Measurements from ENCODE around the gene GHR.

Gene GHR

DNA sequence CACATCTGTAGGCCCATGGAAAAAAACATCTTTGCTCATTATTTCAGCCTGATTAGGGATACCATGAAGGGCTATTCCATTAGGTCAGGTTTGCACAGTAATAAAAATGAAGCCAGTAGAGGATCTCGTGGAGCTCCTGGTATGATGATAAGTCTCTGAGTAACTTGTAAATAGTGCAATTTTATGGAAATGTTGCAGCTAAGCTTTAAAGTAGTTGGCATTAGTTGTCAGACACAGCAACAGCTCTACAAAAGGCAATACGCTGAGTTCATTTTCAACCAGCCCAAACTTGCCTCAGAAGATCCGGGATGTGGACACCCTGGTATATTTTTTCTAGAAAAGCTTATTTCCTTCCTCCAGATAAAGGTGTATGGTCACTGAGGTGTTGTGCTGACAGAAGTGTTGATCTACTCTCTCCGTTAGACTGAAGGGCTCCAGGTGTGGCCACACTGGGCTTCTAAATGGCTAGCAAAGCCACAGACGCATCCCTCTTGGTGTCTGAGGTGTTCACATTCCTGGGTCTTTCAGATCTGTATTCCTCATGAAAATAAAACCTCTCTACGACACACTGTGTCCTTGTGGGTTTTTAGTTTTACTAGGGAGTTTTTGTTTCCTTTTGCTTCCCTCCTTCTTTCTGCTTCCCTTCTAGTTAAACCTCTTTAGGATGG is 141.6 kb downstream of the GHR start:
- no peaks in the 10 kb centered on the region for H3K9me3 ChIP-seq (ENCODE audit: control insufficient read depth, insufficient read depth, low read depth, low read length)
- H3K4me3 ChIP-seq (ENCODE audit: low read depth, low read length) = no peak overlapping the region
- peaks cover 19% of the 10 kb centered on the region for H3K4me1 ChIP-seq (ENCODE audit: control insufficient read depth, insufficient read depth, low read length)
- ChIA-PET POLR2A (no interaction called here), CTCF (interaction anchor here (0.7 kb wide), 2 partner anchors 23 to 142 kb away, joined by 3 read pairs; no protein-coding TSS in a partner anchor)
- H3K27ac ChIP-seq (ENCODE audit: extremely low read depth, low read depth, low read length) = no peak overlapping the region
- TF ChIP-seq ZNF837 (tag by site-specific recombination; IDR thresholded peaks at IDR 0.05) = no peak
- TF ChIP-seq ZNF792 (tag by site-specific recombination; IDR thresholded peaks at IDR 0.05) = no peak
- no peaks in the 10 kb centered on the region for H3K36me3 ChIP-seq (ENCODE audit: control insufficient read depth in 2 of 2, insufficient read depth in 1 of 2, low read length in 2 of 2)

DNA sequence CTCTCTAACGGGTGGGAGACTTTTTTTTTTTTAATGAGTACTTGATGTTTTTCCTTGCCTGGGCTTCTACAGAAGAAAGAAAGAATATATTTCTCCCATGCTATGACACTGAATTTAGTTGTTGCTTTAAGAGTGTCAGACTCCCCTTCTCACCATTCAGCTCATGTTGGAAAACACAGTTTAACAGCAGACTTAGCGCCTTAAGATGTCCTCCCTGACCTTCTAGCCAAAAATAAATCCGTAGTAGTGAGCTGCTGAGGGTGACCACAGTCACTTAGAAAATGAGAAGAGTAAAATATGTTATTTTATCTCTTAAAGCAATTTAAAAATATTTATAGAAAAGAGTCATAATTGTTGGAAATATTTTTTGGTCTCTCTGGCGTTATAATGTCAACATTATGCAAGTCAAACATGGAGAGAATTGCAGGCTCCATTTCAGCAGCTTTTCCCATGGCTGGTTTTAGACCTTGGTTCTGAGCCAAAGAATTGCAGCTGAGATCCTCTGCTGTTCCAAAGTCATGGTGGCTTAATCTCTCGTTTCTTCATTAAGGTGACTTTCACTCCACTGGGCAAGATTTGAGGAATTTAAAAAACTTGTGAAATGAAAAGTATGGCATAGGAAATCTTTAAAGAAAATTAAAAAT is 143.5 kb downstream of the GHR start:
- POLR2A ChIA-PET = interaction anchor here (0.6 kb wide), 1 partner anchor 917 kb away, joined by 3 read pairs; the partner anchor contains the start of gene TMEM267
- Histone ChIP-seq H3K4me1 (ENCODE audit: control insufficient read depth, insufficient read depth, low read length) (peaks cover 19% of the 10 kb centered on the region), H3K9me3 (ENCODE audit: control insufficient read depth, insufficient read depth, low read depth, low read length) (no peaks in the 10 kb centered on the region), H3K36me3 (ENCODE audit: control insufficient read depth in 2 of 2, insufficient read depth in 1 of 2, low read length in 2 of 2) (no peaks in the 10 kb centered on the region), H3K4me3 (ENCODE audit: low read depth, low read length) (no peak overlapping the region), H3K27ac (ENCODE audit: extremely low read depth, low read depth, low read length) (no peak overlapping the region)
- CTCF ChIA-PET = interaction anchor here (0.6 to 1.1 kb wide), 5 partner anchors 17 to 533 kb away, joined by 3 to 4 read pairs (median 3); no protein-coding TSS in a partner anchor
- TF ChIP-seq SCRT1 (tag by site-specific recombination; IDR thresholded peaks at IDR 0.05; ENCODE audit: borderline replicate concordance) (no peak), ZNF223 (tag by site-specific recombination; IDR thresholded peaks at IDR 0.05) (no peak), ZNF623 (tag by site-specific recombination; IDR thresholded peaks at IDR 0.05) (no peak), ZNF777 (tag by site-specific recombination; IDR thresholded peaks at IDR 0.05; ENCODE audit: borderline replicate concordance) (no peak), EGR2 (tag by site-specific recombination; IDR thresholded peaks at IDR 0.05; ENCODE audit: low read depth) (no peak), ZEB2 (tag by site-specific recombination; IDR thresholded peaks at IDR 0.05) (no peak), KLF8 (tag by site-specific recombination; IDR thresholded peaks at IDR 0.05) (no peak), ZBTB21 (tag by site-specific recombination; IDR thresholded peaks at IDR 0.05) (no peak)
- TF ChIP-seq, protein P1, sequence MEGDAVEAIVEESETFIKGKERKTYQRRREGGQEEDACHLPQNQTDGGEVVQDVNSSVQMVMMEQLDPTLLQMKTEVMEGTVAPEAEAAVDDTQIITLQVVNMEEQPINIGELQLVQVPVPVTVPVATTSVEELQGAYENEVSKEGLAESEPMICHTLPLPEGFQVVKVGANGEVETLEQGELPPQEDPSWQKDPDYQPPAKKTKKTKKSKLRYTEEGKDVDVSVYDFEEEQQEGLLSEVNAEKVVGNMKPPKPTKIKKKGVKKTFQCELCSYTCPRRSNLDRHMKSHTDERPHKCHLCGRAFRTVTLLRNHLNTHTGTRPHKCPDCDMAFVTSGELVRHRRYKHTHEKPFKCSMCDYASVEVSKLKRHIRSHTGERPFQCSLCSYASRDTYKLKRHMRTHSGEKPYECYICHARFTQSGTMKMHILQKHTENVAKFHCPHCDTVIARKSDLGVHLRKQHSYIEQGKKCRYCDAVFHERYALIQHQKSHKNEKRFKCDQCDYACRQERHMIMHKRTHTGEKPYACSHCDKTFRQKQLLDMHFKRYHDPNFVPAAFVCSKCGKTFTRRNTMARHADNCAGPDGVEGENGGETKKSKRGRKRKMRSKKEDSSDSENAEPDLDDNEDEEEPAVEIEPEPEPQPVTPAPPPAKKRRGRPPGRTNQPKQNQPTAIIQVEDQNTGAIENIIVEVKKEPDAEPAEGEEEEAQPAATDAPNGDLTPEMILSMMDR (tag by site-specific recombination; IDR thresholded peaks at IDR 0.05) = no peak
- TF ChIP-seq, protein P2, sequence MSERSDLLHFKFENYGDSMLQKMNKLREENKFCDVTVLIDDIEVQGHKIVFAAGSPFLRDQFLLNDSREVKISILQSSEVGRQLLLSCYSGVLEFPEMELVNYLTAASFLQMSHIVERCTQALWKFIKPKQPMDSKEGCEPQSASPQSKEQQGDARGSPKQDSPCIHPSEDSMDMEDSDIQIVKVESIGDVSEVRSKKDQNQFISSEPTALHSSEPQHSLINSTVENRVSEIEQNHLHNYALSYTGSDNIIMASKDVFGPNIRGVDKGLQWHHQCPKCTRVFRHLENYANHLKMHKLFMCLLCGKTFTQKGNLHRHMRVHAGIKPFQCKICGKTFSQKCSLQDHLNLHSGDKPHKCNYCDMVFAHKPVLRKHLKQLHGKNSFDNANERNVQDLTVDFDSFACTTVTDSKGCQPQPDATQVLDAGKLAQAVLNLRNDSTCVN (tag by site-specific recombination; optimal IDR thresholded peaks at IDR 0.05) = no peak

DNA sequence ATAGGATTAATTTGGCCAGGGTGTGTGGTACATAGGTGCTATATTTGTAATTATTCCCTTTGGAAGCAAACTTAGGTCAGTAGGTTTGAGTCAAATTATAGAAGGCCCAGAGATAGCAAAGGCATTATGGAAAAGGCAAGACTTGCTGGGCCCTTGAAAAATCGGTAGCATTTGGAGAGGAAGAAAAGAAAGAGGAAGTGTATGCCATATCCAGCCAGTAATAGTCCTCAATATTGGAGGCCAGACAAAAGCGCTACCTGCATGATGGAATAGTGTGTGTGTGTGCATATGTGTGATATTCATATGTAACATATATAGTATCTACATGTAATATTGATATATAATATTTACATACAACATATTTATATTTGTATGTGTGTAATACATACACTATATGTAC is 146.1 kb downstream of the GHR start:
- Histone ChIP-seq H3K4me1 (ENCODE audit: control insufficient read depth, insufficient read depth, low read length) (peaks cover 19% of the 10 kb centered on the region), H3K9me3 (ENCODE audit: control insufficient read depth, insufficient read depth, low read depth, low read length) (no peaks in the 10 kb centered on the region), H3K36me3 (ENCODE audit: control insufficient read depth in 2 of 2, insufficient read depth in 1 of 2, low read length in 2 of 2) (no peaks in the 10 kb centered on the region), H3K27ac (ENCODE audit: extremely low read depth, low read depth, low read length) (no peak overlapping the region), H3K4me3 (ENCODE audit: low read depth, low read length) (no peak overlapping the region)
- ChIA-PET CTCF (interaction anchor here (1.8 kb wide), 1 partner anchor 13 kb away, joined by 9 read pairs; no protein-coding TSS in a partner anchor), POLR2A (no interaction called here)
- TF ChIP-seq ZNF112 (tag by site-specific recombination; IDR thresholded peaks at IDR 0.05) (no peak), ZNF391 (tag by site-specific recombination; IDR thresholded peaks at IDR 0.05; ENCODE audit: borderline replicate concordance, low read depth) (no peak)
- TF ChIP-seq, protein P3, sequence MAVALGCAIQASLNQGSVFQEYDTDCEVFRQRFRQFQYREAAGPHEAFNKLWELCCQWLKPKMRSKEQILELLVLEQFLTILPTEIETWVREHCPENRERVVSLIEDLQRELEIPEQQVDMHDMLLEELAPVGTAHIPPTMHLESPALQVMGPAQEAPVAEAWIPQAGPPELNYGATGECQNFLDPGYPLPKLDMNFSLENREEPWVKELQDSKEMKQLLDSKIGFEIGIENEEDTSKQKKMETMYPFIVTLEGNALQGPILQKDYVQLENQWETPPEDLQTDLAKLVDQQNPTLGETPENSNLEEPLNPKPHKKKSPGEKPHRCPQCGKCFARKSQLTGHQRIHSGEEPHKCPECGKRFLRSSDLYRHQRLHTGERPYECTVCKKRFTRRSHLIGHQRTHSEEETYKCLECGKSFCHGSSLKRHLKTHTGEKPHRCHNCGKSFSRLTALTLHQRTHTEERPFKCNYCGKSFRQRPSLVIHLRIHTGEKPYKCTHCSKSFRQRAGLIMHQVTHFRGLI (tag by site-specific recombination; IDR thresholded peaks at IDR 0.05) = no peak
- TF ChIP-seq, protein P4, sequence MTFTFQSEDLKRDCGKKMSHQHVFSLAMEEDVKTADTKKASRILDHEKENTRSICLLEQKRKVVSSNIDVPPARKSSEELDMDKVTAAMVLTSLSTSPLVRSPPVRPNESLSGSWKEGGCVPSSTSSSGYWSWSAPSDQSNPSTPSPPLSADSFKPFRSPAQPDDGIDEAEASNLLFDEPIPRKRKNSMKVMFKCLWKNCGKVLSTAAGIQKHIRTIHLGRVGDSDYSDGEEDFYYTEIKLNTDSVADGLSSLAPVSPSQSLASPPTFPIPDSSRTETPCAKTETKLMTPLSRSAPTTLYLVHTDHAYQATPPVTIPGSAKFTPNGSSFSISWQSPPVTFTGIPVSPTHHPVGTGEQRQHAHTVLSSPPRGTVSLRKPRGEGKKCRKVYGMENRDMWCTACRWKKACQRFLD (tag by site-specific recombination; IDR thresholded peaks at IDR 0.05) = no peak
